GM18517 (cell line): Measurements from ENCODE around the gene CYP2A13.
"Not testable (repeated sequence)": the region's sequence is repeated elsewhere in the genome, so short reads cannot be mapped to it uniquely, and the experiment has no call there.

Source experiments
- ATAC-seq: cut with Tn5 transposase; IDR thresholded peaks from one replicate; pipeline ENCODE4 v1.9.1; 2021; ENCODE audit warnings: mild to moderate bottlenecking, moderate library complexity; ENCODE audit not compliant: unreplicated experiment

CYP2A13 gene, protein sequence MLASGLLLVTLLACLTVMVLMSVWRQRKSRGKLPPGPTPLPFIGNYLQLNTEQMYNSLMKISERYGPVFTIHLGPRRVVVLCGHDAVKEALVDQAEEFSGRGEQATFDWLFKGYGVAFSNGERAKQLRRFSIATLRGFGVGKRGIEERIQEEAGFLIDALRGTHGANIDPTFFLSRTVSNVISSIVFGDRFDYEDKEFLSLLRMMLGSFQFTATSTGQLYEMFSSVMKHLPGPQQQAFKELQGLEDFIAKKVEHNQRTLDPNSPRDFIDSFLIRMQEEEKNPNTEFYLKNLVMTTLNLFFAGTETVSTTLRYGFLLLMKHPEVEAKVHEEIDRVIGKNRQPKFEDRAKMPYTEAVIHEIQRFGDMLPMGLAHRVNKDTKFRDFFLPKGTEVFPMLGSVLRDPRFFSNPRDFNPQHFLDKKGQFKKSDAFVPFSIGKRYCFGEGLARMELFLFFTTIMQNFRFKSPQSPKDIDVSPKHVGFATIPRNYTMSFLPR

GRCh38 chr19:41088151-41088550 lies at the start of gene CYP2A13:
Gene CYP2A13, plus strand, starts transcription at chr19:41088451. Its CDS starts 21 bp downstream, at chr19:41088472.
- ATAC-seq, result no peak

DNA sequence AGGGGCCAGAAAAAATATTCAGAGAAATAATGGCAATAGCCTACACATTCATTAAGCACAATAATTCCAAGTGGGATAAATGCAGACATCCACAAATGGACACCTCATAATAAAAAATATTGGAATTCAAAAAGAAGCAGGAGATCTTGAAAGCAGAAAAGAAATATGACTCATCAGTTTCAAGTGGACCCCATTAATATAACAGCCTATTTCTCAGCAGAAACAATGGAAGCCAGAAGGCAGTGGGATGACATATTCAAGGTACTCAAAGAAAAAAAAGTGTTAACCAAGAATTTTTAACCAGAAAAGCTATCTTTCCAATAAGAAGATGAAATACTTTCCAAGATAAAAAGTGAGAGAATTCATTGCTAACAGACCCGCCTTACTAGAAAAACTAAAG lies 48.4 kb upstream of the CYP2A13 start:
- ATAC-seq, result no peak

- ATAC-seq, result not testable (repeated sequence)
These were observed 43.2 kb upstream of the CYP2A13 start for GRCh38 chr19:41045095-41045494.

DNA sequence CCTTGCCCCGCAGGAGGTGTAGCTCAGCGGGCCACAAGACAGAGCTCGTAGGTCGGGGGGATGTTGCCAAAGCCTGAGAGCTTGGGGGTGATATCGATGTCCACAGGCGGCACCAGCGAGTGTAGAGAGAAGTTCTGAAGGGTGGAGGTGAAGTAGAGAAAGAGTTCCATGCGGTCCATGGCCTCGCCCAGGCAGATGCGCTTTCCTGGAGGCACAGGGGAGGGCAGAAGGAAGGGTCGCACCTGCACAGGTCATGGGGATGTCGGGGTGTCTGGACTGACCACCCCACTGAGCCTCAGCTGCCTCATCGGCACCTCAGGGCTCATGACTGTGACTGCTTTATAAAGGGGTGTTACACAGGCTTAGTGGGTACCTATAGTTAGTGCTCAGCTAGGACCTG lies 37.8 kb upstream of the CYP2A13 start:
- ATAC-seq, result no peak

GRCh38 chr19:41052162-41052561 lies 36.1 kb upstream of the CYP2A13 start:
- ATAC-seq, result not testable (repeated sequence)

GRCh38 chr19:41053331-41053730 lies 34.9 kb upstream of the CYP2A13 start:
- ATAC-seq, result not testable (repeated sequence)

DNA sequence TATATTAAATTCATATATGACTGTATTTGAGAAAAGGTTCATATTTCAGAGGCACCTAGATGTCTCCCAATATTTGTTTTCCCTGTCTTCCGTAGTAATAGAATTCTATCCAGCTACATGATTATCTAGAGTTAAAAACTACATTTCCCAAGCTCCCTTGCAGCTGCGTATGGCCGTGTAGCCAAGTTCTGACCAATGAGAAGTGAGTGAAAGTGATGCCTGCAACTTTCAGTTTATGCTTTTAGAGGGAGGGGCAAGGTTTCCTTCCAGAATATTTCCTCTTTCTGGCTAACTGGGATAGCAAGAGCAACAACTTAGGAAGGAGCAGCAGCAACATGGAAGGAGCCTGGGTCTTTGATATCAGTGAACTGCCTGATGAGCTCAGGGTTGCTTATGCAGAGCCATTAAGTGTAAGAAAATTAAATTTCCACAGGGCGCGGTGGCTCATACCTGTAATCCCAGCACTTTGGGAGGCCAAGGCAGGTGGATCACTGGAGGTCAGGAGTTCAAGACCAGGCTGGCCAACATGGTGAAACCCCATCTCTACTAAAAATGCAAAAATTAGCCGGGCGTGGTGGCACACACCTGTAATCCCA lies 23.2 kb upstream of the CYP2A13 start:
- ATAC-seq, result no peak

- ATAC-seq, result no peak
These were observed 12.0 kb upstream of the CYP2A13 start for GRCh38 chr19:41076286-41076685.

DNA sequence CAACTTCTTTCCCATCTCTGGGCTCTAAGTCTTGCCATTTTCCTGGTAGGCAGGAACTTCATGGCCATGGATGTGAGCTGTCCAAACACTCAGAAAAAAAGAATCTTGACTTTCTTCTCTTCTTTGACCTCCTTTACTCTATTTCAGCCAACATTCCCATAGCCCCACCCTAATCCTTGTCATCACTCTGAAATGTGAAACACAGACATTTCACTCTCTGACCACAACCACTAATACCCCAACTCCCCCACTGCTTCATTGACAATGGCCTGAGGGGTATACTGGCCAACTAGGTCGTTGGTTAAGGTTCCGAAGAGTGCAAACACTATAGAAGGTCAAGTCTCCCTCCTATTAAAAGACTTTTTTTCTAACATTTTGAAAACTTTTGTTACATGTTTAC lies 4.7 kb upstream of the CYP2A13 start:
- no peak for ATAC-seq

GRCh38 chr19:41085748-41086415 lies 2.4 kb upstream of the CYP2A13 start:
- no peak for ATAC-seq

DNA sequence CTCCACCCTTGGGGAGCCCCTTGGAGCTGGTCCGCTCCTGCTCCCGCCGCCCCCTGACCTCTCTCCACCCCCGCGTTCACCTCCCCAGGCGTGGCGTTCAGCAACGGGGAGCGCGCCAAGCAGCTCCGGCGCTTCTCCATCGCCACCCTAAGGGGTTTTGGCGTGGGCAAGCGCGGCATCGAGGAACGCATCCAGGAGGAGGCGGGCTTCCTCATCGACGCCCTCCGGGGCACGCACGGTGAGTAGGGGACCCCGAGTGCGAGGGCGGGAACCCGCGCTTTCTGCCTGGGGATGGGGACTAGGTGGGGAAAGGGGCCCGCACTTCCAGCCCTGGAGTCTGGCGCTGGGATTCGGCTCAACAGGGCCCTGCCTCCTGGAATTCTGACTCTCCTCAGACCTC lies 1.7 kb downstream of the CYP2A13 start:
- ATAC-seq, result no peak

- no peak for ATAC-seq
These were observed 7.5 kb downstream of the CYP2A13 start for GRCh38 chr19:41095703-41096102.

- no peak for ATAC-seq
These were observed 8.1 kb downstream of the CYP2A13 start for GRCh38 chr19:41096353-41096752.

DNA sequence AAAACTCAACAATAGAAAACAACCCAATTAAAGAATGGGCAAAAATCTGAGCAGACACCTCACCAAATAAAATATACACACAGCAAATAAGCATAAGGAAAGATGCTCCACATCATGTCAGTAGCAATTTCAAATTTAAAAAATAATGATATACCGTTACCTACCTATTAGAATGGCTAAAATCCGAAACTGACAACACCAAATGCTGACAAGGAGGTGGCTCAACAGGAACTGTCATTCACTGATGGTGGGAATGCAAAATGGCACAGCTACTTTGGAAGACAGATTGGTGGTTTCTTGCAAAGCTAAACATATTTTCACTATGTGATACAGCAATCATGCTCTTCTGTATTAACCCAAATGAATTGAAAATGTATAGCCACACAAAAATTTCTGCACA lies 9.1 kb downstream of the CYP2A13 start:
- no peak for ATAC-seq

- ATAC-seq, result no peak
These were observed 10.5 kb downstream of the CYP2A13 start for GRCh38 chr19:41098762-41099161.

- ATAC-seq, result not testable (repeated sequence)
These were observed 14.0 kb downstream of the CYP2A13 start for GRCh38 chr19:41102210-41102609.

DNA sequence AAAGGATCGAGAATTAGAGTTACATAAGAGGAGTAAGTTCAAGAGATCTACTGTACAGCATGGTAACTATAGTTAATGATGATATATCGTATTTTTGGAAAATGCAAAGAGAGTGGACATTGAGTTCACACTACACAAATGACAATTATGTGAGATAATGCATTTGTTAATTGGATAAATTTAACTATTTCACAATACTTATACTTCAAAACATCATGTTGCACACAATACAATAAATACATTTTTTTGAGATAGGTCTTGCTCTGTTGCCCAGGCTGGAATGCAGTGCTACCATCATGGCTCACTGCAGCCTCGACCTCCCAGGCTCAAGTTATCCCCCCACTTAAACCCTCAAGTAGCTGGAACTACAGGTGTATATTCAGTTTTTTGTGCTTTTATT lies 17.9 kb downstream of the CYP2A13 start:
- ATAC-seq, result no peak

DNA sequence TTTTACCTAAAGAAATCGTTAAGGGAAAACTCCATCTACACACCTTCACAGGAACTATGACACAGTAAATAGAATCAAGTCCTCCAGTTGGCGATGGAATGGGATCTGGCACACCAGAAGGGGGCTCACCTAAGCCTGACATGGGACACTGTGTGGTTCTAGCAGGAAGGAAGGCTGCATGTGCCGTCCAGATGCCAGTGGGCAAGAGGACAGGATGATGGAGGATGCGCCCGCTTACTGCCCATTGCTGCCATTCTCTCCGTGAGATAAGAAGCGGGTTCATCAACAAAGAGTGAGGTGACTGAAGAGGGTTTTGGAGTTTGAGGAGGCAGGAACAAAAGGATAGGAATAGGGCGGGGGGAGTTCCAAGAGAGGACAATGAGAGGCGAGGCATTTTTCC lies 23.0 kb downstream of the CYP2A13 start:
- no peak for ATAC-seq

- ATAC-seq, result no peak
These were observed 23.6 kb downstream of the CYP2A13 start for GRCh38 chr19:41111750-41112295.

DNA sequence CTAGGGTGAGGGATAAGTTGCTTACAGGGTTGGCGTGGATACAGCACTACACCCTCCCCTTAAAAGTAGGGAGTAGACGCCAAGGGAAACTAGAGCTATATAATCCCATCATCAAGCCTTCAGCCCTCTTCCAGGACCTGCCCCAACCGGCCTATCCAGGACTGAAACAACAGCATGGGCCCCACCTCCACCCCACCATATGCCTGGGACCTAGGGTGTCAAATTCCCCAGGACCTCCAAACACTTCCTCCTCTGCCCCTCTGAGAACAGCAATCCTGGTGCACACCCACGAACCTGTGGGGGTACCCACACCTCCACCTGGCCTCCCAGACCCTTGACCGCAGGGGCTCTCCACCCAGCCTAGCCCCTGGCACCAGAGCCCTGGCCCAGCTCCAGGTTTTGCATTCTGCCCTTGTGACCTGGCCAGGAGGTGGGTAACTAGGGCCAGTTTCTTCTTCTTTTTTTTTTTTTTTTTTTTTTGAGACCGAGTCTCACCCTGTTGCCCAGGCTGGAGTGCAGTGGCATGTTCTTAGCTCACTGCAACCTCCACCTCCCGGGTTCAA lies 24.6 kb downstream of the CYP2A13 start:
- ATAC-seq, result no peak

DNA sequence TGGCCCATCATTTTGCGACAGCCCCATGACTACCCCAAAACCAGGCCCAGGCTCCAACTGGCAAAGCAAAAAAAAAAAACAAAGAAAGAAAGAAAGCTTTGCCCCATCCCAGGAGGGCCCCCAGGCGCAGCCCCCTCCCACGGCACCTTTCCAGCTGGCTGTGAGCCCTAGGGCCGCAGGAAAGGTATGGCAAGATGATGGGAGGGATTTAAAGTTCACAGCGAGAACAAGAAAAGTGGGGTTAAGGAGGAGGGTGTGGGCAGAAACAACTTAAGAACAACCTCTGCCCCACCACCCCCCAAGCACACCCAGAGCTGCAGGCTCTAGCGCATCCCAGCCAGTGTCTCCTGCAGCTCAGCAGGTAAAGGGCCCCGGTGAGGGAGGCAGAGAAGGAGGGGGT lies 25.9 kb downstream of the CYP2A13 start, which contains the start of gene CYP2F1:
CYP2F1 (plus strand) TSS at position 301 of the 400 bp plus-strand sequence. CDS start 1,757 bp downstream, outside the sequence.
- no peak for ATAC-seq
